H1 (cell line): ENCODE measurements around the gene ZNF37A. TPM values are rescaled to one million over a fixed set of nuclear protein-coding genes. Genes with fewer than 3 reads are reported as not detected.

ENCODE experiments used
- CTCF ChIA-PET: fragments of 300-600 bp; sonication (Branson Sonifier 250); formaldehyde crosslinking; loops from one replicate; lab custom pipeline; 2021; ENCODE audit not compliant: partially characterized antibody; lab: Charles Lee
- POLR2A ChIA-PET: fragments of 300-600 bp; sonication (Branson Sonifier 250); formaldehyde crosslinking; loops from one replicate; lab custom pipeline; 2021; ENCODE audit warnings: inconsistent platforms; ENCODE audit not compliant: partially characterized antibody; lab: Charles Lee
- DNase-seq, 2 experiments: peaks; one replicate each; pipeline versions ENCODE4 v3.0.0 to v3.0.0-alpha.2; 2010 to 2022; ENCODE audit warnings: low spot score in 2 of 2, low read depth in 1 of 2, mixed read lengths in 1 of 2
- FAIRE-seq: peaks from 2 replicates; lab custom pipeline; 2011; peaks lifted over from hg19 to GRCh38; lab: Jason Lieb, UNC
- H2AFZ ChIP-seq: 2 replicates; pipeline ENCODE4 v1.8.1; 2012; ENCODE audit warnings: low read length, inconsistent platforms
- H2AK5ac ChIP-seq: 2 replicates; pipeline ENCODE4 v1.6.1; 2013; ENCODE audit warnings: low read depth, low read length
- H2BK120ac ChIP-seq: replicated peaks from 2 replicates; pipeline ENCODE3; 2013; ENCODE audit warnings: low read depth, low read length, inconsistent platforms
- H2BK12ac ChIP-seq: 2 replicates; pipeline ENCODE4 v1.6.1; 2013; ENCODE audit warnings: low read depth, low read length
- H2BK15ac ChIP-seq: 2 replicates; pipeline ENCODE4 v1.6.1; 2013; ENCODE audit warnings: low read length
- H2BK20ac ChIP-seq: 2 replicates; pipeline ENCODE4 v1.6.1; 2013; ENCODE audit warnings: low read length
- H2BK5ac ChIP-seq: 2 replicates; pipeline ENCODE4 v1.6.1; 2013; ENCODE audit warnings: low read depth, low read length
- H3K14ac ChIP-seq: 2 replicates; pipeline ENCODE4 v1.6.1; 2013; ENCODE audit warnings: inconsistent platforms; ENCODE audit not compliant: insufficient read length
- H3K18ac ChIP-seq: 2 replicates; pipeline ENCODE4 v1.6.1; 2013; ENCODE audit warnings: low read length; ENCODE audit errors: extremely low read depth
- H3K23ac ChIP-seq: 2 replicates; pipeline ENCODE4 v1.6.1; 2013; ENCODE audit warnings: inconsistent platforms; ENCODE audit not compliant: insufficient read length
- H3K23me2 ChIP-seq: 2 replicates; pipeline ENCODE4 v1.6.1; 2013; ENCODE audit warnings: low read depth, low read length
- H3K27ac ChIP-seq: 2 replicates; pipeline ENCODE4 v1.6.1; 2011; ENCODE audit warnings: low read depth, low read length, inconsistent platforms
- H3K27me3 ChIP-seq, 4 experiments: replicated peaks in 1 of 4; 1 replicate in 1 of 4; 2 replicates in 3 of 4; pipeline versions ENCODE4 v1.6.1 to v1.8.1; 2011 to 2013; ENCODE audit warnings: low read length in 3 of 4, mild to moderate bottlenecking in 3 of 4, inconsistent platforms in 2 of 4, mixed read lengths in 2 of 4, moderate library complexity in 1 of 4; ENCODE audit not compliant: control insufficient read depth in 3 of 4, insufficient read depth in 3 of 4; ENCODE audit errors: extremely low read depth in 1 of 4
- H3K36me3 ChIP-seq, 4 experiments: 2 replicates each; pipeline versions ENCODE4 v1.6.1 to v1.8.1; 2011 to 2013; ENCODE audit warnings: mild to moderate bottlenecking in 4 of 4, low read length in 3 of 4, moderate library complexity in 2 of 4, control low read depth in 1 of 4, inconsistent platforms in 1 of 4; ENCODE audit not compliant: insufficient read depth in 4 of 4, control insufficient read depth in 2 of 4
- H3K4ac ChIP-seq: replicated peaks from 2 replicates; pipeline ENCODE3; 2013; ENCODE audit warnings: low read length, low read depth, mixed read lengths, inconsistent platforms; ENCODE audit not compliant: insufficient read length
- H3K4me1 ChIP-seq, 4 experiments: replicated peaks in 1 of 4; 1 replicate in 1 of 4; 2 replicates in 3 of 4; pipeline versions ENCODE4 v1.6.1 to v1.8.1; 2011 to 2013; ENCODE audit warnings: low read length in 3 of 4, inconsistent platforms in 2 of 4, mixed read lengths in 1 of 4; ENCODE audit not compliant: insufficient read depth in 4 of 4, control insufficient read depth in 3 of 4
- H3K4me2 ChIP-seq, 2 experiments: 2 replicates each; pipeline versions ENCODE4 v1.6.1 to v1.8.1; 2011 to 2013; ENCODE audit warnings: low read depth in 2 of 2, low read length in 2 of 2, control low read depth in 1 of 2, inconsistent platforms in 1 of 2, mild to moderate bottlenecking in 1 of 2; ENCODE audit not compliant: insufficient read depth in 1 of 2
- H3K4me3 ChIP-seq, 4 experiments: fragments of 200-600, 300-600 bp in 1 of 4; sonication (generic), shearing (Covaris generic), sonication (Bioruptor Twin) in 1 of 4; 2 replicates each; pipeline versions ENCODE4 v1.5.1 to v1.8.1; 2011 to 2016; ENCODE audit warnings: low read length in 4 of 4, low read depth in 3 of 4, control low read depth in 2 of 4, inconsistent platforms in 2 of 4, mild to moderate bottlenecking in 2 of 4, mixed read lengths in 1 of 4, moderate library complexity in 1 of 4; ENCODE audit not compliant: insufficient read depth in 2 of 4; ENCODE audit errors: extremely low read depth in 1 of 4
- H3K56ac ChIP-seq: replicated peaks from 2 replicates; pipeline ENCODE3; 2013; ENCODE audit warnings: low read depth, mild to moderate bottlenecking, mixed read lengths, low read length, inconsistent platforms; ENCODE audit not compliant: insufficient read length
- H3K79me1 ChIP-seq: 2 replicates; pipeline ENCODE4 v1.6.1; 2013; ENCODE audit warnings: low read depth, low read length, control low read depth
- H3K79me2 ChIP-seq, 2 experiments: 2 replicates each; pipeline versions ENCODE4 v1.6.1 to v1.8.1; 2012 to 2013; ENCODE audit warnings: low read length in 2 of 2, mild to moderate bottlenecking in 2 of 2, inconsistent platforms in 1 of 2; ENCODE audit not compliant: insufficient read depth in 2 of 2, control insufficient read depth in 1 of 2
- H3K9ac ChIP-seq, 4 experiments: replicated peaks in 1 of 4; 1 replicate in 1 of 4; 2 replicates in 3 of 4; pipeline versions ENCODE4 v1.6.1 to v1.8.1; 2011 to 2013; ENCODE audit warnings: low read depth in 3 of 4, low read length in 3 of 4, control low read depth in 2 of 4, mild to moderate bottlenecking in 2 of 4, moderate library complexity in 2 of 4, inconsistent platforms in 1 of 4; ENCODE audit errors: extremely low read depth in 1 of 4
- H3K9me3 ChIP-seq, 2 experiments: 2 replicates each; pipeline versions ENCODE4 v1.6.1 to v1.8.1; 2012 to 2013; ENCODE audit warnings: mild to moderate bottlenecking in 2 of 2, moderate library complexity in 2 of 2, control low read depth in 1 of 2, inconsistent platforms in 1 of 2, low read depth in 1 of 2, low read length in 1 of 2, mixed read lengths in 1 of 2; ENCODE audit not compliant: insufficient read depth in 2 of 2
- H4K20me1 ChIP-seq, 2 experiments: replicated peaks in 1 of 2; 2 replicates each; pipeline versions ENCODE3 to v1.8.1; 2011 to 2013; ENCODE audit warnings: inconsistent platforms in 2 of 2, low read length in 2 of 2, mild to moderate bottlenecking in 1 of 2; ENCODE audit not compliant: insufficient read depth in 2 of 2, control insufficient read depth in 1 of 2
- H4K5ac ChIP-seq: 2 replicates; pipeline ENCODE4 v1.6.1; 2013; ENCODE audit warnings: low read length, low read depth, mixed read lengths, inconsistent platforms; ENCODE audit not compliant: insufficient read length
- H4K8ac ChIP-seq: 2 replicates; pipeline ENCODE4 v1.8.0; 2013; ENCODE audit warnings: mild to moderate bottlenecking, moderate library complexity, low read length, inconsistent platforms; ENCODE audit not compliant: insufficient read depth; ENCODE audit errors: extremely low read depth
- H4K91ac ChIP-seq: replicated peaks from 2 replicates; pipeline ENCODE3; 2013; ENCODE audit warnings: low read length, mixed read lengths, inconsistent platforms; ENCODE audit not compliant: insufficient read length
- BACH1 ChIP-seq: IDR thresholded peaks from 2 replicates; pipeline ENCODE4 v1.6.1; 2012; ENCODE audit warnings: low read length, improper control_type of control experiment
- FOSL1 ChIP-seq: IDR thresholded peaks from 2 replicates; pipeline ENCODE4 v1.6.1; 2011; ENCODE audit warnings: mild to moderate bottlenecking, low read depth, low read length, moderate library complexity; ENCODE audit not compliant: insufficient read depth
- HDAC2 ChIP-seq, 2 experiments: fragments of 300-600 bp in 1 of 2; sonication (generic) in 1 of 2; IDR thresholded peaks; 2 replicates each; pipeline ENCODE4 v1.6.1; 2011 to 2012; ENCODE audit warnings: low read depth in 2 of 2, low read length in 2 of 2, mild to moderate bottlenecking in 2 of 2, moderate library complexity in 2 of 2, borderline replicate concordance in 1 of 2, inconsistent platforms in 1 of 2
- HDAC6 ChIP-seq: IDR thresholded peaks from one replicate; pipeline ENCODE4 v1.7.1; 2012; ENCODE audit warnings: low read depth, mild to moderate bottlenecking, inconsistent platforms, low read length, moderate library complexity
- NRF1 ChIP-seq: IDR thresholded peaks from 2 replicates; pipeline ENCODE4 v1.6.1; 2011; ENCODE audit warnings: mild to moderate bottlenecking, low read depth, low read length, improper control_type of control experiment
- TCF12 ChIP-seq: IDR thresholded peaks from 2 replicates; pipeline ENCODE4 v1.6.1; 2011; ENCODE audit warnings: low read depth, mild to moderate bottlenecking, low read length
- WGBS, 2 experiments: shearing (Covaris generic) in 1 of 2; methylation state at CpG; one replicate each; pipeline versions ENCODE4 v1.1.6 to v1.1.7; 2013 to 2015; ENCODE audit warnings: low lambda C conversion rate in 2 of 2, mixed read lengths in 2 of 2, inconsistent platforms in 1 of 2, low coverage in 1 of 2, missing lambda C conversion rate in 1 of 2; ENCODE audit not compliant: insufficient replicate concordance in 2 of 2, insufficient coverage in 1 of 2, insufficient read length in 1 of 2; ENCODE audit errors: extremely low coverage in 1 of 2, missing lambda C conversion rate in 1 of 2; 5-methylcytosine and 5-hydroxymethylcytosine counted together
- polyA plus RNA-seq, 7 experiments: library from polyadenylated mRNA; depleted of rRNA in 3 of 7; stranded (reverse) in 5 of 7; unstranded in 2 of 7; fragments of >200 nt in 5 of 7; fragments of 200-250 nt in 2 of 7; gene quantifications; 1 replicate in 5 of 7; 2 replicates in 1 of 7; 4 replicates in 1 of 7; pipeline versions ENCODE4 v1.2.1 to v1.2.3, GENCODE V29; 2011 to 2013; ENCODE audit warnings: missing spikeins in 2 of 7, mixed read lengths in 2 of 7
- total RNA-seq: library from RNA; stranded (reverse); fragmentation: NEBNext Ultra II Directional; extraction: Animal tissue kit (Norgen Biotek cat#: 25700); gene quantifications from 2 replicates; pipeline ENCODE4 v1.2.1, GENCODE V29; 2021
- TF ChIP-seq, protein P1 (sequence below), 3 experiments: IDR thresholded peaks; 1 replicate in 2 of 3; 2 replicates in 1 of 3; pipeline versions ENCODE4 v1.5.1 to v1.6.1; 2011; ENCODE audit warnings: low read length in 3 of 3, mild to moderate bottlenecking in 3 of 3, inconsistent platforms in 2 of 3, low read depth in 1 of 3, moderate library complexity in 1 of 3; ENCODE audit not compliant: insufficient read depth in 1 of 3; ENCODE audit errors: control extremely low read depth in 1 of 3
- TF ChIP-seq, protein P2 (sequence below): IDR thresholded peaks from 2 replicates; pipeline ENCODE4 v1.6.1; 2012; ENCODE audit warnings: inconsistent platforms

ZNF37A gene
- total and polyA plus RNA-seq, 2 of the 8 experiments (the other 6 are each of a cell fraction or from before 2014, with no cell fraction given), result 0.97 to 12.7 TPM

GRCh38 chr10:38156416-38157269 lies 62.5 kb downstream of the ZNF37A start:
- Histone ChIP-seq H3K79me2 (no peaks in the 10 kb centered on the region), H3K56ac (no peak overlapping the region), H4K8ac (no peak overlapping the region), H3K4me2 (no peak overlapping the region), H3K36me3 (no peaks in the 10 kb centered on the region), H3K4ac (no peak overlapping the region), H2BK20ac (no peak overlapping the region), H3K18ac (no peak overlapping the region), H3K9me3 (peaks cover 63 to 84% of the 10 kb centered on the region in 2 experiments), H2AFZ (no peak overlapping the region), H3K4me3 (no peak overlapping the region), H2BK5ac (no peak overlapping the region), H3K79me1 (no peaks in the 10 kb centered on the region), H4K20me1 (no peaks in the 10 kb centered on the region), H3K14ac (no peak overlapping the region), H2BK12ac (no peak overlapping the region), H3K4me1 (no peaks in the 10 kb centered on the region), H2BK120ac (no peak overlapping the region), H4K91ac (no peak overlapping the region), H3K27ac (no peak overlapping the region), H4K5ac (no peak overlapping the region), H3K23me2 (no peaks in the 10 kb centered on the region), H2BK15ac (no peak overlapping the region), H3K9ac (no peak overlapping the region), H3K23ac (no peak overlapping the region), H2AK5ac (no peak overlapping the region), H3K27me3 (no peaks in the 10 kb centered on the region)
- WGBS, 2 experiments, result 91% methylated on average over 22 of the region's 37 CpGs; no CpG with 5 or more reads in 1 of the 2 experiments
- ChIA-PET POLR2A (no interaction called here), CTCF (no interaction called here)
- FAIRE-seq, result no peak
- no peak for DNase-seq
- TF ChIP-seq, protein P1, sequence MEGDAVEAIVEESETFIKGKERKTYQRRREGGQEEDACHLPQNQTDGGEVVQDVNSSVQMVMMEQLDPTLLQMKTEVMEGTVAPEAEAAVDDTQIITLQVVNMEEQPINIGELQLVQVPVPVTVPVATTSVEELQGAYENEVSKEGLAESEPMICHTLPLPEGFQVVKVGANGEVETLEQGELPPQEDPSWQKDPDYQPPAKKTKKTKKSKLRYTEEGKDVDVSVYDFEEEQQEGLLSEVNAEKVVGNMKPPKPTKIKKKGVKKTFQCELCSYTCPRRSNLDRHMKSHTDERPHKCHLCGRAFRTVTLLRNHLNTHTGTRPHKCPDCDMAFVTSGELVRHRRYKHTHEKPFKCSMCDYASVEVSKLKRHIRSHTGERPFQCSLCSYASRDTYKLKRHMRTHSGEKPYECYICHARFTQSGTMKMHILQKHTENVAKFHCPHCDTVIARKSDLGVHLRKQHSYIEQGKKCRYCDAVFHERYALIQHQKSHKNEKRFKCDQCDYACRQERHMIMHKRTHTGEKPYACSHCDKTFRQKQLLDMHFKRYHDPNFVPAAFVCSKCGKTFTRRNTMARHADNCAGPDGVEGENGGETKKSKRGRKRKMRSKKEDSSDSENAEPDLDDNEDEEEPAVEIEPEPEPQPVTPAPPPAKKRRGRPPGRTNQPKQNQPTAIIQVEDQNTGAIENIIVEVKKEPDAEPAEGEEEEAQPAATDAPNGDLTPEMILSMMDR (IDR thresholded peaks at IDR 0.05; ENCODE audit: control extremely low read depth in 1 of 3, insufficient read depth in 1 of 3, low read depth in 1 of 3, low read length in 3 of 3), result no peak
- TF ChIP-seq BACH1, result no peak
- TF ChIP-seq, protein P2, sequence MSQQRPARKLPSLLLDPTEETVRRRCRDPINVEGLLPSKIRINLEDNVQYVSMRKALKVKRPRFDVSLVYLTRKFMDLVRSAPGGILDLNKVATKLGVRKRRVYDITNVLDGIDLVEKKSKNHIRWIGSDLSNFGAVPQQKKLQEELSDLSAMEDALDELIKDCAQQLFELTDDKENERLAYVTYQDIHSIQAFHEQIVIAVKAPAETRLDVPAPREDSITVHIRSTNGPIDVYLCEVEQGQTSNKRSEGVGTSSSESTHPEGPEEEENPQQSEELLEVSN, result no peak
- no peak for TF ChIP-seq FOSL1
- TF ChIP-seq TCF12, result no peak
- no peak for TF ChIP-seq NRF1
- TF ChIP-seq HDAC6, result no peak
- no peak for TF ChIP-seq HDAC2 (IDR thresholded peaks at IDR 0.05; ENCODE audit: borderline replicate concordance in 1 of 2, low read depth in 2 of 2, low read length in 2 of 2)
